ENCODE data around the gene SLC24A4. TPM values are rescaled to one million over a fixed set of nuclear protein-coding genes. Genes with fewer than 3 reads are reported as not detected.

The SLC24A4 gene
- total RNA-seq, 1 donor from 2014 or later, result not detected

DNA sequence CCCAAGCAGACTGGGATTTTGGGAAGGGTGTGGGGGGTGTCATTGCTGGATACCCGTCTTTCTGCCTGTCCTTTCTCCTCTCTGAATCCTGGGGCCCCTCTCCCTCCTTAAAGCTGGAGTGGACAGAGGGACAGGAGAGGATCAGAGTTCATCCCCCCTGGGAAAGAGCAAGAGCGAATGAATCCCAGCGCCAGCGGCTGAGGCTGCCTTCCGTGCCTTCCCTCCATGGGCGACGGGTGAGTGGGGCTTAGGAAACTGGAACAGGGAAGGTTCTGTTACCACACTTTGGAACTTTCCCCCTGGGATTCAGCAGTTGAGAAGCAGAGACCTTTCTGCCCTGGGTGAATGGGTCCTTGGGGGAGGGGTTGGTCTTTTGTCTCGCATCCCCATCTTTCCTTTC is 174.4 kb downstream of the SLC24A4 start:
- Mint-ChIP-seq H3K36me3 (no peaks in the 10 kb centered on the region), H3K27ac (no peak overlapping the region), H3K4me1 (peaks cover 5% of the 10 kb centered on the region), H3K9me3 (no peaks in the 10 kb centered on the region), H3K27me3 (ENCODE audit: low read depth) (no peaks in the 10 kb centered on the region), H3K4me3 (no peak overlapping the region)
- TF ChIP-seq, protein P1, sequence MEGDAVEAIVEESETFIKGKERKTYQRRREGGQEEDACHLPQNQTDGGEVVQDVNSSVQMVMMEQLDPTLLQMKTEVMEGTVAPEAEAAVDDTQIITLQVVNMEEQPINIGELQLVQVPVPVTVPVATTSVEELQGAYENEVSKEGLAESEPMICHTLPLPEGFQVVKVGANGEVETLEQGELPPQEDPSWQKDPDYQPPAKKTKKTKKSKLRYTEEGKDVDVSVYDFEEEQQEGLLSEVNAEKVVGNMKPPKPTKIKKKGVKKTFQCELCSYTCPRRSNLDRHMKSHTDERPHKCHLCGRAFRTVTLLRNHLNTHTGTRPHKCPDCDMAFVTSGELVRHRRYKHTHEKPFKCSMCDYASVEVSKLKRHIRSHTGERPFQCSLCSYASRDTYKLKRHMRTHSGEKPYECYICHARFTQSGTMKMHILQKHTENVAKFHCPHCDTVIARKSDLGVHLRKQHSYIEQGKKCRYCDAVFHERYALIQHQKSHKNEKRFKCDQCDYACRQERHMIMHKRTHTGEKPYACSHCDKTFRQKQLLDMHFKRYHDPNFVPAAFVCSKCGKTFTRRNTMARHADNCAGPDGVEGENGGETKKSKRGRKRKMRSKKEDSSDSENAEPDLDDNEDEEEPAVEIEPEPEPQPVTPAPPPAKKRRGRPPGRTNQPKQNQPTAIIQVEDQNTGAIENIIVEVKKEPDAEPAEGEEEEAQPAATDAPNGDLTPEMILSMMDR (IDR thresholded peaks at IDR 0.05; ENCODE audit: unreplicated experiment), result no peak
- no peak for DNase-seq (ENCODE audit: low spot score in 2 of 2, unreplicated experiment in 2 of 2)

DNA sequence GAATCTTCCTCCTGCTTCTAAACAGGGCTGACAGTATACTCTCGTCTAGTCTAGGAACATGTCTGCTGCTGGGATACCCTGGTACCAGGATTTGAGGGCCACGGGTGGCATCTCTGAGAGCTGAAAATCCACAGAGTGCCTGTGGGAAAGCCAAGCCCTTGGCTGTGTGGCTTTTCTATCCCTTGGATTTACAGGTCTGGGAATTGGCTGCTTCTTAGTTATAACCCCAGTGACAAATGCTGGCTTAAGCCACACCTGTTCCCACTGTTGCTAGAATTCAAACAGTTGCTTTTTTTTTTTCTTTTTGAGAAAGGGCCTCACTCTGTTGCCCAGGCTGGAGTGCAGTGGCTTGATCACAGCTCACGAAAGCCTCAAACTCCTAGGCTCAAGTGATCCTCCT is 176.3 kb downstream of the SLC24A4 start:
- Mint-ChIP-seq H3K27ac (no peak overlapping the region), H3K4me1 (peaks cover 12% of the 10 kb centered on the region)

GRCh38 chr14:92500491-92500941 is 177.6 kb downstream of the SLC24A4 start:
- DNase-seq (ENCODE audit: low spot score in 2 of 2, unreplicated experiment in 2 of 2), result no peak
- Mint-ChIP-seq H3K27ac (no peak overlapping the region), H3K36me3 (no peaks in the 10 kb centered on the region), H3K4me3 (no peak overlapping the region), H3K9me3 (no peaks in the 10 kb centered on the region), H3K27me3 (ENCODE audit: low read depth) (no peaks in the 10 kb centered on the region), H3K4me1 (peaks cover 14% of the 10 kb centered on the region)
- TF ChIP-seq, protein P1 (IDR thresholded peaks at IDR 0.05; ENCODE audit: unreplicated experiment), result no peak

More for the DNA sequence above, 176.3 kb downstream of the SLC24A4 start:
- Mint-ChIP-seq H3K9me3 (no peaks in the 10 kb centered on the region), H3K4me3 (no peak overlapping the region), H3K36me3 (no peaks in the 10 kb centered on the region), H3K27me3 (ENCODE audit: low read depth) (no peaks in the 10 kb centered on the region)
- TF ChIP-seq, protein P1 (IDR thresholded peaks at IDR 0.05; ENCODE audit: unreplicated experiment), result no peak
- no peak for DNase-seq (ENCODE audit: low spot score in 2 of 2, unreplicated experiment in 2 of 2)

GRCh38 chr14:92501891-92502351 is 179.0 kb downstream of the SLC24A4 start:
- no peaks in the 10 kb centered on the region for H3K9me3 Mint-ChIP-seq
- no peak for DNase-seq (ENCODE audit: low spot score in 2 of 2, unreplicated experiment in 2 of 2)
- H3K4me1 Mint-ChIP-seq, result peaks cover 14% of the 10 kb centered on the region
- TF ChIP-seq, protein P1 (IDR thresholded peaks at IDR 0.05; ENCODE audit: unreplicated experiment), result no peak
- no peak overlapping the region for H3K4me3 Mint-ChIP-seq
- no peak overlapping the region for H3K27ac Mint-ChIP-seq
- H3K27me3 Mint-ChIP-seq (ENCODE audit: low read depth), result no peaks in the 10 kb centered on the region
- no peaks in the 10 kb centered on the region for H3K36me3 Mint-ChIP-seq

DNA sequence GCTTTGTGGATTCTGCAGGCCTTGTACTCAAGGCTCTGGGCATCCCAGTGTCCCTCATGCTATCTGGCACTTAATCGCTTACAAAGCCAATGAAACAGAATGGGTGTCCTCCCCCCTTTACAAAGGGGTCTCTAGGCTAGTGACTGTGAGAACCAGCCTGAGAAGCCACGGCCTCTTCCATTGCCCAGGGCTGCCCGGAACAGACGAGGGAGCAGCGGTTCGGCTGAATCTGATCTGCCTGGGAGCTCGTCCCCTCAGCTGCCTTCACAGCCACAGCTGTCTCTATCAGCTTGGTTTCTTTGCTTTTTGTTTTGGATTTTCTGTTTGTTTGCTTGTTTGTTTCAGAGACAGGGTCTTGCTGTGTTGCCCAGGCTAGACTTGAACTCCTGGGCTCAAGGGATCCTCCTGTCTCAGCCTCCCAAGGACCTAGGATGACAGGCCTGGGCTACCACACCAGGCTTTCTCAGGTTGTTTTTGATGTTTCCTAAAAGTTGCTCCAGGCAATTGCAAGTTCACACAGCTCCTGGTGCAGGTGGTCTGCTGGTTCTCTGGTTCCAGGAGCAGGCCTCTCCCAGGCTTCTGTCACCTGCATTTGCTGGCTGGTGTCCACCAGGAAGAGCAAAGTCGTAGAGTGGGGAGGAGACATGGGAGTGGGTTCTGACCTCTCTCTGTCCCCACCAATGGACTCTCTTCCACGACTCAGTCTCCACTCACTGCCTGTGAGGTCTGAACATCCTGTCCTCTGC is 179.7 kb downstream of the SLC24A4 start:
- H3K27ac Mint-ChIP-seq, result no peak overlapping the region
- peaks cover 14% of the 10 kb centered on the region for H3K4me1 Mint-ChIP-seq
- DNase-seq (ENCODE audit: low spot score in 2 of 2, unreplicated experiment in 2 of 2), result no peak
- no peaks in the 10 kb centered on the region for H3K27me3 Mint-ChIP-seq (ENCODE audit: low read depth)
- H3K36me3 Mint-ChIP-seq, result no peaks in the 10 kb centered on the region
- H3K9me3 Mint-ChIP-seq, result no peaks in the 10 kb centered on the region
- TF ChIP-seq, protein P1 (IDR thresholded peaks at IDR 0.05; ENCODE audit: unreplicated experiment), result no peak
- no peak overlapping the region for H3K4me3 Mint-ChIP-seq
